AG20443 (cell line): ENCODE data around the gene C8B.

Experiments used
- DNase-seq: peaks from one replicate; pipeline ENCODE4 v3.0.0; 2012; ENCODE audit warnings: low spot score, mixed read lengths

The C8B gene

GRCh38 chr1:56898879-56899278 is 66.9 kb downstream of the C8B start:
- DNase-seq, result no peak

- DNase-seq, result no peak
Measured at GRCh38 chr1:56898005-56898373, 67.8 kb downstream of the C8B start.

- no peak for DNase-seq
Measured at GRCh38 chr1:56897150-56898004, 68.4 kb downstream of the C8B start.

- no peak for DNase-seq
Measured at GRCh38 chr1:56894014-56894413, 71.8 kb downstream of the C8B start.

GRCh38 chr1:56890229-56890628 is 75.6 kb downstream of the C8B start:
- no peak for DNase-seq

GRCh38 chr1:56881417-56881816 is 84.4 kb downstream of the C8B start:
- DNase-seq, result no peak

- DNase-seq, result no peak
Measured at GRCh38 chr1:56880774-56881173, 85.0 kb downstream of the C8B start.
